ENCODE results near the gene ADORA2A.
A peak's percentile ranks its signal among the peaks of the same experiment; 100 is the strongest.

The ADORA2A gene

GRCh38 chr22:24435323-24435645 is 7.9 kb downstream of the ADORA2A start:
- H3K4me1 Mint-ChIP-seq (ENCODE audit: low read depth in 2 of 2), result peaks cover 52 to 56% of the 10 kb centered on the region in 2 donors
- H3K4me3 Mint-ChIP-seq, result peak overlapping the region; percentile 61 to 62
- no peaks in the 10 kb centered on the region for H3K9me3 Mint-ChIP-seq
- peak overlapping the region; percentile 88 to 95 for H3K27ac Mint-ChIP-seq
- H3K36me3 Mint-ChIP-seq (ENCODE audit: insufficient read depth), result peaks cover 35% of the 10 kb centered on the region
- no peaks in the 10 kb centered on the region for H3K27me3 Mint-ChIP-seq
- ATAC-seq (replicated peaks) (no peak), DNase-seq (no peak)

- Mint-ChIP-seq H3K4me1 (ENCODE audit: low read depth in 2 of 2) (peaks cover 51 to 57% of the 10 kb centered on the region in 2 donors), H3K27ac (peak overlapping the region; percentile 88 to 95)
Measured at GRCh38 chr22:24435861-24436371, 8.5 kb downstream of the ADORA2A start.

DNA sequence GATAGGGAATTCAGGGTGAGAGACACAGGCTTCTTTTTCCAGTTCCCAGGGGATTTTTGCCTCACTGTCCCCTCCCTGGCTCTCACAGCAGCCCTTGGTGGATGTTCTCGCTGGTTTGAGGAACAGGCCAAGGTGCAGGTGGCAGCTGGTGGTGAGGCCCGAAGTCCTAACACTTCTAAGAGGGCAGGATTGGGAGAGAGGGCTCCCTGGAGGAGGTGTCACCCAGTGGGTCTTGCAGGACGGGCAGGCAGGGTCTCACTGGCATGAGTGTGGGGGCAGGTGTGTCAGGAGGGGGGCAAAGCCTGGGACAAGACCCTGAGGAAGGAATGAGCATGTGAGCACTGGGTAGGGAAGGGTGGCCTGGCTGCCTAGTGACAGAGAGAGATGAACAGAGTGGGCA is 9.2 kb downstream of the ADORA2A start:
- DNase-seq (no peak), ATAC-seq (replicated peaks) (no peak)
- Mint-ChIP-seq H3K27ac (peak overlapping the region; percentile 88 to 95), H3K27me3 (no peaks in the 10 kb centered on the region), H3K36me3 (ENCODE audit: insufficient read depth) (peaks cover 42% of the 10 kb centered on the region), H3K4me1 (ENCODE audit: low read depth in 2 of 2) (peaks cover 52 to 57% of the 10 kb centered on the region in 2 donors), H3K9me3 (no peaks in the 10 kb centered on the region), H3K4me3 (no peak overlapping the region)

More at GRCh38 chr22:24435861-24436371, 8.5 kb downstream of the ADORA2A start:
- Mint-ChIP-seq H3K27me3 (no peaks in the 10 kb centered on the region), H3K36me3 (ENCODE audit: insufficient read depth) (peaks cover 38% of the 10 kb centered on the region), H3K9me3 (no peaks in the 10 kb centered on the region), H3K4me3 (peak overlapping the region; percentile 6 to 20)
- ATAC-seq (replicated peaks) (no peak), DNase-seq (no peak)

- Mint-ChIP-seq H3K9me3 (no peaks in the 10 kb centered on the region), H3K36me3 (ENCODE audit: insufficient read depth) (peaks cover 47% of the 10 kb centered on the region), H3K4me3 (no peak overlapping the region), H3K27ac (peak overlapping the region; percentile 88 to 95), H3K27me3 (no peaks in the 10 kb centered on the region), H3K4me1 (ENCODE audit: low read depth in 2 of 2) (peaks cover 47 to 56% of the 10 kb centered on the region in 2 donors)
- ATAC-seq (replicated peaks) (no peak), DNase-seq (no peak)
Measured at GRCh38 chr22:24437091-24437490, 9.7 kb downstream of the ADORA2A start.

- Mint-ChIP-seq H3K27ac (peak overlapping the region; percentile 88 to 95), H3K9me3 (no peaks in the 10 kb centered on the region), H3K4me1 (ENCODE audit: low read depth in 2 of 2) (peaks cover 39 to 51% of the 10 kb centered on the region in 2 donors), H3K36me3 (ENCODE audit: insufficient read depth) (peaks cover 54% of the 10 kb centered on the region), H3K4me3 (no peak overlapping the region), H3K27me3 (no peaks in the 10 kb centered on the region)
- no peak for ATAC-seq (replicated peaks)
- no peak for DNase-seq
Measured at GRCh38 chr22:24437741-24438328, 10.4 kb downstream of the ADORA2A start.

DNA sequence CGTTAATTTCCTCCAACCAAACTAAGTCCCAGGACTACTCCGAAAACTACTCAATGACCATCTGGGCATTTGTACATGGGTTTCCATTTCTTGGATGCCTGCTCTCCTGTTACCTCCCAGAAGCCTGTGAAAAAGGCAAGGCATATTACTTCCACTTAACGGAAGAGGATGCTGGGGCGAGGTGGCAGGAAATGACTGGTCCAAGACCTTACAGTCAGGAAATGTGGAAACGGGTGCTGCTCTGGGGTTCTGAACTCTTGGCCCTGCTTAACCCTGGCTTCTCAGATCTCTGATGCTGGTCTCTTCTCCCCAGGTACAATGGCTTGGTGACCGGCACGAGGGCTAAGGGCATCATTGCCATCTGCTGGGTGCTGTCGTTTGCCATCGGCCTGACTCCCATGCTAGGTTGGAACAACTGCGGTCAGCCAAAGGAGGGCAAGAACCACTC is 12.9 kb downstream of the ADORA2A start:
- Mint-ChIP-seq H3K27ac (no peak overlapping the region), H3K4me3 (no peak overlapping the region), H3K9me3 (no peaks in the 10 kb centered on the region), H3K27me3 (no peaks in the 10 kb centered on the region), H3K4me1 (ENCODE audit: low read depth in 2 of 2) (peaks cover 28 to 32% of the 10 kb centered on the region in 2 donors), H3K36me3 (ENCODE audit: insufficient read depth) (peaks cover 54% of the 10 kb centered on the region)
- ATAC-seq (replicated peaks), result no peak
- no peak for DNase-seq

DNA sequence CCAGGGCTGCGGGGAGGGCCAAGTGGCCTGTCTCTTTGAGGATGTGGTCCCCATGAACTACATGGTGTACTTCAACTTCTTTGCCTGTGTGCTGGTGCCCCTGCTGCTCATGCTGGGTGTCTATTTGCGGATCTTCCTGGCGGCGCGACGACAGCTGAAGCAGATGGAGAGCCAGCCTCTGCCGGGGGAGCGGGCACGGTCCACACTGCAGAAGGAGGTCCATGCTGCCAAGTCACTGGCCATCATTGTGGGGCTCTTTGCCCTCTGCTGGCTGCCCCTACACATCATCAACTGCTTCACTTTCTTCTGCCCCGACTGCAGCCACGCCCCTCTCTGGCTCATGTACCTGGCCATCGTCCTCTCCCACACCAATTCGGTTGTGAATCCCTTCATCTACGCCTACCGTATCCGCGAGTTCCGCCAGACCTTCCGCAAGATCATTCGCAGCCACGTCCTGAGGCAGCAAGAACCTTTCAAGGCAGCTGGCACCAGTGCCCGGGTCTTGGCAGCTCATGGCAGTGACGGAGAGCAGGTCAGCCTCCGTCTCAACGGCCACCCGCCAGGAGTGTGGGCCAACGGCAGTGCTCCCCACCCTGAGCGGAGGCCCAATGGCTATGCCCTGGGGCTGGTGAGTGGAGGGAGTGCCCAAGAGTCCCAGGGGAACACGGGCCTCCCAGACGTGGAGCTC is 13.5 kb downstream of the ADORA2A start:
- no peak for ATAC-seq (replicated peaks)
- H3K9me3 Mint-ChIP-seq, result no peaks in the 10 kb centered on the region
- H3K36me3 Mint-ChIP-seq (ENCODE audit: insufficient read depth), result peaks cover 59% of the 10 kb centered on the region
- peak overlapping the region in 1 of 2 donors; percentile 83 for H3K27ac Mint-ChIP-seq
- H3K4me3 Mint-ChIP-seq, result no peak overlapping the region
- H3K4me1 Mint-ChIP-seq (ENCODE audit: low read depth in 2 of 2), result peaks cover 23 to 30% of the 10 kb centered on the region in 2 donors
- no peaks in the 10 kb centered on the region for H3K27me3 Mint-ChIP-seq
- DNase-seq, result no peak

- H3K4me1 Mint-ChIP-seq (ENCODE audit: low read depth in 2 of 2), result peaks cover 23 to 24% of the 10 kb centered on the region in 2 donors
- DNase-seq (no peak), ATAC-seq (replicated peaks) (no peak)
- H3K4me3 Mint-ChIP-seq, result no peak overlapping the region
- H3K9me3 Mint-ChIP-seq, result no peaks in the 10 kb centered on the region
- H3K27me3 Mint-ChIP-seq, result no peaks in the 10 kb centered on the region
- H3K27ac Mint-ChIP-seq, result peak overlapping the region in 1 of 2 donors; percentile 83
- peaks cover 56% of the 10 kb centered on the region for H3K36me3 Mint-ChIP-seq (ENCODE audit: insufficient read depth)
Measured at GRCh38 chr22:24441406-24442351, 14.3 kb downstream of the ADORA2A start.

- H3K27ac Mint-ChIP-seq, result peak overlapping the region; percentile 75 to 83
- no peak overlapping the region for H3K4me3 Mint-ChIP-seq
- H3K36me3 Mint-ChIP-seq (ENCODE audit: insufficient read depth), result peaks cover 53% of the 10 kb centered on the region
- ATAC-seq (replicated peaks) (no peak), DNase-seq (no peak)
- no peaks in the 10 kb centered on the region for H3K9me3 Mint-ChIP-seq
- no peaks in the 10 kb centered on the region for H3K27me3 Mint-ChIP-seq
- peaks cover 21 to 25% of the 10 kb centered on the region in 2 donors for H3K4me1 Mint-ChIP-seq (ENCODE audit: low read depth in 2 of 2)
Measured at GRCh38 chr22:24442352-24442744, 14.9 kb downstream of the ADORA2A start.

DNA sequence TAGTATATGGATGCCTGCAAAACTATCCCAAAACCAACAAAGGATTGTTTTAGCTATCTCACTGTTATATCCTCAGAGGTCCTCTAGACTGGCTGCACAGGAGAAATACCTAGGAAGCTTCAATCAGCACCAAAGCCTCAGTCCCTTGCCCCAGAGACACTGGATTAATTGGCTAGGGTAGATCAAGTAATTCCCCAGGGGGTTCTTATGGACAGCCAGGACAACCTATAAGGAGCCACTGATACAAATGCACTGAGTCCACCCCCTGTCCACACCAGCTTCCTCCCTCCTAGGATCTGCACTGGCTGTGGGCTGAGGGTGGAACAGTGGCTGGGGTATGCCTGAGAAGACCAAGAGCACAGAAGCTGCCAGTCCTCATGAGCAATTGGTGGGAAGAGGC is 16.3 kb downstream of the ADORA2A start:
- Mint-ChIP-seq H3K4me3 (no peak overlapping the region), H3K36me3 (ENCODE audit: insufficient read depth) (peaks cover 49% of the 10 kb centered on the region), H3K4me1 (ENCODE audit: low read depth in 2 of 2) (peaks cover 15 to 17% of the 10 kb centered on the region in 2 donors), H3K27ac (peak overlapping the region in 1 of 2 donors; percentile 31), H3K9me3 (no peaks in the 10 kb centered on the region), H3K27me3 (no peaks in the 10 kb centered on the region)
- no peak for ATAC-seq (replicated peaks)
- no peak for DNase-seq

- ATAC-seq (replicated peaks) (no peak), DNase-seq (no peak)
- Mint-ChIP-seq H3K9me3 (no peaks in the 10 kb centered on the region), H3K36me3 (ENCODE audit: insufficient read depth) (peaks cover 47% of the 10 kb centered on the region), H3K27ac (peak overlapping the region in 1 of 2 donors; percentile 31), H3K4me1 (ENCODE audit: low read depth in 2 of 2) (peaks cover 17 to 18% of the 10 kb centered on the region in 2 donors), H3K27me3 (no peaks in the 10 kb centered on the region), H3K4me3 (no peak overlapping the region)
Measured at GRCh38 chr22:24444251-24444650, 16.9 kb downstream of the ADORA2A start.

DNA sequence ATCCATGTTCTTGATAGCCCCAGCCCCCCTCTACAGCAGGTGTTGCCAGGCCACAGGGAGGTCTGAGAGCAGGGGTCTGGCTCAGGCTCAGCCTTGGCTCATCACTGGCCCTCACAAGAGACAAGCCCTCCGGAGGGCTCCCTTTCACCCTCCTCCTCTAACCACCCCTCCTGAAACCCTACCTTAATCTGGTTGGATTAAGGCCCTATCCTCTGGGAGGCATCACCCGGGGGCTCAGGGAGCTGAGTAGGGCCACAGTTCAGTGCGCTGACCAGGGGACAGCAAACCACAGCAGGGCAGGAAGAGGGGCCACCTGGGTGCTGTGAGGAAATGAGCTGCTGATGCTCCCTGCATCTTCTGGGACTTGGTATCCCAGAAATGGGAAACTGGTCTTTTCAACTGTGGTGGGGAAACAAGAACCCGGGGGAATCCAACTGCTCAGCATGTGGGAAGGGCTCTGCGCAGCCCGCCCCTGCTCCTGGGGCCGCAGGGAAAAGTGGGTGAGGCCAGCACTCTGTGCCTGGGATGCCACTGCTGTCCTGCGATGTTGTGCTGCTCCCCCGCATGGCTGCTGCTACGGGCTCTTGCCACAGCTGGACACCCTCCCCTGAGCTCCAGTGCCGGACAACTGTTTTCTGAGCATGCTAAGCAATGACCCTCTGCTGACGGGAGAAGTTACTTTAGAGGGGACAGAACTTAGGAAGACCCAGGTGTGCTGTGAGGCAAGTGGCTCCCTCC is 17.5 kb downstream of the ADORA2A start:
- no peak for ATAC-seq (replicated peaks)
- no peak for DNase-seq
- Mint-ChIP-seq H3K4me3 (no peak overlapping the region), H3K4me1 (ENCODE audit: low read depth in 2 of 2) (peaks cover 16 to 17% of the 10 kb centered on the region in 2 donors), H3K27me3 (no peaks in the 10 kb centered on the region), H3K9me3 (no peaks in the 10 kb centered on the region), H3K27ac (peak overlapping the region; percentile 16 to 31), H3K36me3 (ENCODE audit: insufficient read depth) (peaks cover 41% of the 10 kb centered on the region)

Measured in effector memory CD8-positive, alpha-beta T cell (primary cell).